GM12878 (cell line): ENCODE results near the gene CARD19. TPM values are rescaled to one million over a fixed set of nuclear protein-coding genes. Genes with fewer than 3 reads are reported as not detected.

Experiments
- ATAC-seq: fragments of 200-7000 bp; cut with Tn5 transposase; 3 replicates; pipeline ENCODE4 v1.9.1; 2020; ENCODE audit warnings: mild to moderate bottlenecking, moderate library complexity
- BruUV-seq: library from RNA; stranded (reverse); fragments of 400-500 nt; replicated peaks from 2 replicates; lab custom pipeline; 2021; lab: Mats Ljungman, UMichigan
- CTCF ChIA-PET: fragments of 300-600 bp; sonication (Branson Sonifier 250); formaldehyde crosslinking; extraction: SDS; loops from one replicate; lab custom pipeline; 2021; ENCODE audit warnings: inconsistent platforms; lab: Yijun Ruan, JAX
- POLR2A ChIA-PET: fragments of 350-600 bp; formaldehyde crosslinking; extraction: SDS; loops from one replicate; lab custom pipeline; 2021; ENCODE audit warnings: inconsistent platforms; lab: Charles Lee
- RAD21 ChIA-PET: fragments of 300-600 bp; sonication (Branson Sonifier 250); formaldehyde crosslinking; loops from one replicate; lab custom pipeline; 2023; ENCODE audit warnings: antibody characterized with exemption; ENCODE audit not compliant: unreplicated experiment; lab: Charles Lee
- SMC1A ChIA-PET: fragments of 300-600 bp; sonication (Branson Sonifier 250); formaldehyde crosslinking; loops from one replicate; lab custom pipeline; 2023; ENCODE audit not compliant: unreplicated experiment, uncharacterized antibody; lab: Charles Lee
- DNase-seq: peaks from one replicate; pipeline ENCODE4 v3.0.0-alpha.2; 2011; ENCODE audit warnings: low read depth, low spot score
- FAIRE-seq: peaks from 3 replicates; lab custom pipeline; 2011; peaks lifted over from hg19 to GRCh38; lab: Jason Lieb, UNC
- H2AFZ ChIP-seq: 2 replicates; pipeline ENCODE4 v1.6.0; 2011; ENCODE audit warnings: low read depth, low read length, control low read depth; ENCODE audit not compliant: control insufficient read depth
- H3K27ac ChIP-seq: 2 replicates; pipeline ENCODE4 v1.5.1; 2011; ENCODE audit warnings: control low read depth; ENCODE audit not compliant: control insufficient read depth, insufficient read depth
- H3K27me3 ChIP-seq, 2 experiments: replicated peaks in 1 of 2; 2 replicates each; pipeline versions ENCODE4 v1.6.0 to v1.6.1; 2011; ENCODE audit warnings: low read length in 1 of 2; ENCODE audit not compliant: control insufficient read depth in 2 of 2, insufficient read depth in 2 of 2
- H3K36me3 ChIP-seq, 2 experiments: 2 replicates each; pipeline ENCODE4 v1.5.1; 2011; ENCODE audit warnings: low read length in 1 of 2; ENCODE audit not compliant: control insufficient read depth in 2 of 2, insufficient read depth in 2 of 2
- H3K4me1 ChIP-seq: 2 replicates; pipeline ENCODE4 v1.6.1; 2011; ENCODE audit warnings: mild to moderate bottlenecking, low read length, moderate library complexity, mixed read lengths; ENCODE audit not compliant: control insufficient read depth, insufficient read depth
- H3K4me2 ChIP-seq: 2 replicates; pipeline ENCODE4 v1.6.0; 2011; ENCODE audit warnings: control low read depth; ENCODE audit not compliant: control insufficient read depth, insufficient read depth
- H3K4me3 ChIP-seq: fragments of 200-600 bp; sonication (generic); 2 replicates; pipeline ENCODE4 v1.5.1; 2016
- H3K79me2 ChIP-seq: 2 replicates; pipeline ENCODE4 v1.6.0; 2011; ENCODE audit warnings: low read length; ENCODE audit not compliant: control insufficient read depth, insufficient read depth
- H3K9ac ChIP-seq: 2 replicates; pipeline ENCODE4 v1.8.0; 2011; ENCODE audit warnings: low read length, control low read depth, mixed read lengths; ENCODE audit not compliant: control insufficient read depth, insufficient read depth
- H3K9me3 ChIP-seq: replicated peaks from 3 replicates; pipeline ENCODE4 v1.5.1; 2011; ENCODE audit warnings: mild to moderate bottlenecking, low read length; ENCODE audit not compliant: control insufficient read depth, insufficient read depth
- H4K20me1 ChIP-seq: 2 replicates; pipeline ENCODE4 v1.6.0; 2011; ENCODE audit not compliant: control insufficient read depth, insufficient read depth
- HDGF ChIP-seq: fragments of 450-650 bp; IDR thresholded peaks from 2 replicates; pipeline ENCODE4 v1.6.1; 2016; ENCODE audit warnings: antibody characterized with exemption
- RAD21 ChIP-seq: IDR thresholded peaks from 2 replicates; pipeline ENCODE4 v1.6.1; 2011; ENCODE audit warnings: mild to moderate bottlenecking, low read depth, low read length, moderate library complexity; ENCODE audit not compliant: insufficient read depth
- TAF1 ChIP-seq: IDR thresholded peaks from 2 replicates; pipeline ENCODE4 v1.6.1; 2011; ENCODE audit warnings: mild to moderate bottlenecking, low read depth, low read length, borderline replicate concordance
- ZZZ3 ChIP-seq: IDR thresholded peaks from 2 replicates; pipeline ENCODE4 v1.6.1; 2011; ENCODE audit warnings: low read depth; ENCODE audit not compliant: control insufficient read depth, insufficient read length
- WGBS: methylation state at CpG from one replicate; pipeline ENCODE4 v1.1.6; 2016; ENCODE audit warnings: low lambda C conversion rate; ENCODE audit not compliant: insufficient replicate concordance, insufficient coverage; ENCODE audit errors: missing lambda C conversion rate; 5-methylcytosine and 5-hydroxymethylcytosine counted together
- in situ Hi-C: fragments of 300-500 bp; cut with MboI; formaldehyde crosslinking; loops from 9 replicates; pipeline ENCODE4 v1.14.3; 2018; ENCODE audit warnings: mixed read lengths
- intact Hi-C: fragments of 100-400 bp; cut with micrococcal nuclease; formaldehyde crosslinking; loops from one replicate; pipeline ENCODE4 v1.14.2; 2022; ENCODE audit not compliant: unreplicated experiment
- polyA plus RNA-seq, 11 experiments: library from polyadenylated mRNA; depleted of rRNA in 4 of 11; unstranded in 6 of 11; stranded (reverse) in 5 of 11; fragments of >200 nt; fragmentation: Nextera tagmentation in 4 of 11; fragmentation: Illumina TruSeq in 1 of 11; extraction: Ambion mirVana in 4 of 11; extraction: Trizol in 1 of 11; gene quantifications; 1 replicate in 1 of 11; 2 replicates in 10 of 11; pipeline versions ENCODE4 v1.2.1 to v1.2.3, GENCODE V29; 2011 to 2016; ENCODE audit warnings: inconsistent platforms in 2 of 11, missing spikeins in 2 of 11, low read depth in 1 of 11
- total RNA-seq, 4 experiments: library from RNA; depleted of rRNA in 3 of 4; stranded (reverse); fragments of >200 nt in 3 of 4; fragmentation: Illumina TruSeq in 1 of 4; extraction: Trizol in 1 of 4; gene quantifications; 2 replicates each; pipeline versions ENCODE4 v1.2.1 to v1.2.3, GENCODE V29; 2013 to 2021
- TF ChIP-seq, protein P1 (sequence below), 3 experiments: IDR thresholded peaks in 2 of 3; conservative IDR thresholded peaks in 1 of 3; 2 replicates each; pipeline ENCODE4 v1.5.1; 2011; ENCODE audit warnings: low read depth in 3 of 3, low read length in 3 of 3, mild to moderate bottlenecking in 3 of 3, control low read depth in 2 of 3, moderate library complexity in 2 of 3, inconsistent platforms in 1 of 3, mixed read lengths in 1 of 3; ENCODE audit not compliant: control insufficient read depth in 2 of 3, insufficient read depth in 1 of 3; ENCODE audit errors: extremely low read depth in 1 of 3

Gene CARD19
- total and polyA plus RNA-seq, 10 of the 15 experiments (the other 5 are each of a cell fraction or from before 2014, with no cell fraction given) = 0.61 to 41.6 (median 19.9) TPM

DNA sequence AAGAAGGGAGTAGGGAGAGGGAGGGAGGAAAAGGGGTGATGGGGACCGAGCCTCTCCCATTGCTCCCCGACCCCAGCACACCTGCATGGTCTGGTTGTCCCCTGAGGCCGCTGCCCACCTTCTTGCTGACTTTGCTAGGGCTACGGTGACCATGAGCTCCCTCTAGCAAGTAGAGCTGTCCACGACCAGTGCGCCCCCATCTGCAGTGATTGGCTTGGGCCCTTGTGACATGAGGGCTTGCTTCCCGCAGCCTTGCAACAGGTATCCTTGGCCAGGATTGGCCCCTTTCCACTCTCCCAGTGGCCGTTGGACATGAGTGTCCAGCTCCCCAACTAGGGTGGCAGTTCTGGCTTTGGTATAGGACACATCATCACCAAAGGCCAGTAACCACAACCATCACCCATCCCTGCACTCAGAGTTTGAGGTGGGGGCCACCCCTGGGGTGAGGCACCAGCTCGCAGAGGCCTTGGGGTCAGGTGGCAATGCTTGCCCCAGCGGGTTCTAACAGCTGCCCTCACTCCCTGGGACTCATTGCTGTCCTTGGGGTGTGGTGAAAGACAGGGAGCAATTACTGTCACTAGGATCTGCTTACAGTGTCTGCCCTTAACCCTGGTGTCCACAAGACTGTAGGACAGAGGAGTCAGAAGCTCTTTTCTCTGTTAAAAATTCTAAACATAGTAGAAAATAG lies 55.2 kb downstream of the CARD19 start (continued):
- TF ChIP-seq HDGF (no peak), ZZZ3 (no peak)

- no TSS peak for BruUV-seq
- no peaks in the 10 kb centered on the region; the same call in 1 of the 3 replicates for H3K9me3 ChIP-seq
- no peak overlapping the region for H2AFZ ChIP-seq
- H3K79me2 ChIP-seq = no peaks in the 10 kb centered on the region
- no peak overlapping the region for H3K27ac ChIP-seq
- ATAC-seq = peak; percentile 28; the same call in 1 of the 3 replicates
- POLR2A ChIA-PET = no interaction called here
- H4K20me1 ChIP-seq = no peaks in the 10 kb centered on the region
- intact Hi-C loops = loop anchor here (2.0 kb wide), 1 partner anchor 46 kb away; no protein-coding TSS in a partner anchor
- CTCF ChIA-PET = interaction anchor here (0.6 to 3.5 kb wide), 18 partner anchors 9 to 412 kb away, joined by 3 to 16 read pairs (median 4); no protein-coding TSS in a partner anchor
- RAD21 ChIA-PET = no interaction called here
- TF ChIP-seq, protein P1, sequence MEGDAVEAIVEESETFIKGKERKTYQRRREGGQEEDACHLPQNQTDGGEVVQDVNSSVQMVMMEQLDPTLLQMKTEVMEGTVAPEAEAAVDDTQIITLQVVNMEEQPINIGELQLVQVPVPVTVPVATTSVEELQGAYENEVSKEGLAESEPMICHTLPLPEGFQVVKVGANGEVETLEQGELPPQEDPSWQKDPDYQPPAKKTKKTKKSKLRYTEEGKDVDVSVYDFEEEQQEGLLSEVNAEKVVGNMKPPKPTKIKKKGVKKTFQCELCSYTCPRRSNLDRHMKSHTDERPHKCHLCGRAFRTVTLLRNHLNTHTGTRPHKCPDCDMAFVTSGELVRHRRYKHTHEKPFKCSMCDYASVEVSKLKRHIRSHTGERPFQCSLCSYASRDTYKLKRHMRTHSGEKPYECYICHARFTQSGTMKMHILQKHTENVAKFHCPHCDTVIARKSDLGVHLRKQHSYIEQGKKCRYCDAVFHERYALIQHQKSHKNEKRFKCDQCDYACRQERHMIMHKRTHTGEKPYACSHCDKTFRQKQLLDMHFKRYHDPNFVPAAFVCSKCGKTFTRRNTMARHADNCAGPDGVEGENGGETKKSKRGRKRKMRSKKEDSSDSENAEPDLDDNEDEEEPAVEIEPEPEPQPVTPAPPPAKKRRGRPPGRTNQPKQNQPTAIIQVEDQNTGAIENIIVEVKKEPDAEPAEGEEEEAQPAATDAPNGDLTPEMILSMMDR (IDR thresholded peaks at IDR 0.05 in 2 of 3, conservative IDR thresholded peaks at IDR 0.05 in 1 of 3; ENCODE audit: control insufficient read depth in 2 of 3, extremely low read depth in 1 of 3, insufficient read depth in 1 of 3, low read depth in 3 of 3, low read length in 3 of 3) = peak; percentile 47 to 71 (median 64)
- TF ChIP-seq TAF1 (no peak), RAD21 (peak; percentile 29; the same call in 1 of the 2 replicates)
- H3K4me2 ChIP-seq = no peak overlapping the region
- in situ Hi-C loops = no loop called here
- SMC1A ChIA-PET = interaction anchor here (1.0 to 1.3 kb wide), 3 partner anchors 46 to 151 kb away, joined by 3 to 4 read pairs (median 3); no protein-coding TSS in a partner anchor
- no peak for DNase-seq
- no peak overlapping the region for H3K9ac ChIP-seq
- 81% methylated on average over 14 of the region's 14 CpGs for WGBS
- no peak for FAIRE-seq
- H3K4me1 ChIP-seq = peaks cover 5% of the 10 kb centered on the region
- no peaks in the 10 kb centered on the region for H3K27me3 ChIP-seq
- no peak overlapping the region for H3K4me3 ChIP-seq
- no peaks in the 10 kb centered on the region for H3K36me3 ChIP-seq
These were observed 58.4 kb downstream of the CARD19 start for GRCh38 chr9:93154293-93154903.
